HG03045 (cell line): ENCODE results near the gene CELF5.
"Not testable (repeated sequence)": the region's sequence is repeated elsewhere in the genome, so short reads cannot be mapped to it uniquely, and the experiment has no call there.

Source experiments
- ATAC-seq: cut with Tn5 transposase; IDR thresholded peaks from one replicate; pipeline ENCODE4 v1.9.1; 2021; ENCODE audit warnings: mild to moderate bottlenecking, moderate library complexity; ENCODE audit not compliant: unreplicated experiment

CELF5 gene

GRCh38 chr19:3319643-3320353 is 95.3 kb downstream of the CELF5 start:
- ATAC-seq: no peak

- no peak for ATAC-seq
Measured at GRCh38 chr19:3320354-3320670, 95.9 kb downstream of the CELF5 start.

- no peak for ATAC-seq
Measured at GRCh38 chr19:3320853-3321252, 96.4 kb downstream of the CELF5 start.

GRCh38 chr19:3321696-3322095 is 97.2 kb downstream of the CELF5 start:
- ATAC-seq: no peak

GRCh38 chr19:3322199-3322978 is 97.9 kb downstream of the CELF5 start:
- no peak for ATAC-seq

- ATAC-seq: no peak
Measured at GRCh38 chr19:3323026-3323425, 98.6 kb downstream of the CELF5 start.

- ATAC-seq: no peak
Measured at GRCh38 chr19:3323658-3324057, 99.2 kb downstream of the CELF5 start.

- ATAC-seq: no peak
Measured at GRCh38 chr19:3324405-3324856, 100.0 kb downstream of the CELF5 start.

GRCh38 chr19:3325451-3325850 is 101.0 kb downstream of the CELF5 start:
- no peak for ATAC-seq

GRCh38 chr19:3328743-3329142 is 104.3 kb downstream of the CELF5 start:
- ATAC-seq: no peak

- ATAC-seq: no peak
Measured at GRCh38 chr19:3330047-3330446, 105.6 kb downstream of the CELF5 start.

GRCh38 chr19:3332232-3332631 is 107.8 kb downstream of the CELF5 start:
- not testable (repeated sequence) for ATAC-seq

GRCh38 chr19:3333020-3333583 is 108.6 kb downstream of the CELF5 start:
- ATAC-seq: no peak

- no peak for ATAC-seq
Measured at GRCh38 chr19:3333662-3334061, 109.2 kb downstream of the CELF5 start.

- ATAC-seq: not testable (repeated sequence)
Measured at GRCh38 chr19:3334749-3335430, 110.4 kb downstream of the CELF5 start.

- ATAC-seq: no peak
Measured at GRCh38 chr19:3335431-3336350, 111.2 kb downstream of the CELF5 start.

- ATAC-seq: no peak
Measured at GRCh38 chr19:3336351-3336679, 111.9 kb downstream of the CELF5 start.

- no peak for ATAC-seq
Measured at GRCh38 chr19:3336680-3337523, 112.4 kb downstream of the CELF5 start.

GRCh38 chr19:3338541-3339181 is 114.2 kb downstream of the CELF5 start:
- no peak for ATAC-seq
